Measurements from ENCODE around the gene SLC26A11.
"Not testable (repeated sequence)": the region's sequence is repeated elsewhere in the genome, so short reads cannot be mapped to it uniquely, and the experiment has no call there.

Gene SLC26A11

DNA sequence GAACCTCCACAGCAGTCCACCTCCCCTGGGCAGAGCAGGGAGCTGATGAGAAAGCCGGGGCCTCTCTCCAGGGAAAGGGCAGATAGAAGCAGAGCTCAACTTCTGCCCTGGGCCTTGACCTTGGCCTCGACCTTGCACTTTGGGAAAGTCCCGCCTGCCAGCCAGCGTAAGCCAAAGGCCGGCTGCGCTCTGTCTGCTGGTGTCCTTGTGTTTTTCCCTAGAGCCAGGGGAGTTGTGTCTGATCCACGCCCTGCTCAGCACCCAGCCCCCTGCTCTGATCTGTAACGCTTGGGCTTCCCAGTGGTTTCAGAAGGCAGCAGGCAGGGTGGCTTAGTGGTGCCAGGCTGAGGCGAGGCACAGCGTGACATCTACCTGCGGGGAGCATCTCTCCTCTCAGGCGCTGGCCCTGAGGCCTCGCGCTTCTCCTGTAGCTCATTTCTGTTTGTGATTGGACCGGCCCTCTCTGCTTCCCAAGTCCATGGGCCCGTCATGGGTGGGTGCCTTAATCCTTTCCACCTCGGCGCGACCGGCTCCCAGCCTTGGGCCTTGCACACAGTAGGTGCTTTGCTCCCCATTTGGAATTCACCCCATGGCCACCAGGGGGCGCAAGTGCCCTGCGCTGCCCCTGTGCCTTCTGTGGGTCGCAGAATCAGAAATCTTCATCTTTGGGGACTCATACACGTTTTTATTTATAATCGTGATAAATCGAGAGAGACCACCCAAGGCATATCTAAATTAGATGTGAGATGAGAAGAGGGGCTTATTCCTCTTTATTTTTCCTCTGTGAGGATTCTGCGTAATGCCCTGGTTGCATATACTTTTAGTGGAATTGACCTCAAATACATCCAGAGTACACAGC is 24.3 kb upstream of the SLC26A11 start:
- no peak for DNase-seq (ENCODE audit: low spot score)

DNA sequence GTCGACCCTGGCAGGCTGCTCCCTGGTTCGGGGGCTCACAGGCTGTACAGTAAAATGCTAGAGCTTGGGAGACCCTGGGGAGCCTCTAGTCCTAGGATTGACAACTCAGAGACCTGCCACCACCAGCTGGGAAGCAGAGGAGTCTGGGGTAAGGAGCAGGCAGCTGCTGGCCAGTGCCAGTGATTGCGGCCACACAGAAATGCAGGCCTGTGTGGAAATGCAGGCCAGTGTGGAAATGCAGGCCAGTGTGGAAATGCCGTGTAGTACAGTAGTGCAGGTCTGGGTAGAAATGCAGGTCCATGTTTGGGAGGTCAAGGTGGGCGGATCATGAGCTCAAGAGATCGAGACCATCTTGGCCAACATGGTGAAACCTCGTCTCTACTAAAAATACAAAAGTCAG is 23.6 kb upstream of the SLC26A11 start:
- no peak for DNase-seq (ENCODE audit: low spot score)

- no peak for DNase-seq (ENCODE audit: low spot score)
Measured at GRCh38 chr17:80198144-80198661, 22.0 kb upstream of the SLC26A11 start.

- not testable (repeated sequence) for DNase-seq (ENCODE audit: low spot score)
Measured at GRCh38 chr17:80199295-80199694, 20.9 kb upstream of the SLC26A11 start.

- no peak for DNase-seq (ENCODE audit: low spot score)
Measured at GRCh38 chr17:80201446-80201845, 18.8 kb upstream of the SLC26A11 start.

GRCh38 chr17:80202197-80202596 is 18.0 kb upstream of the SLC26A11 start:
- DNase-seq (ENCODE audit: low spot score): no peak

DNA sequence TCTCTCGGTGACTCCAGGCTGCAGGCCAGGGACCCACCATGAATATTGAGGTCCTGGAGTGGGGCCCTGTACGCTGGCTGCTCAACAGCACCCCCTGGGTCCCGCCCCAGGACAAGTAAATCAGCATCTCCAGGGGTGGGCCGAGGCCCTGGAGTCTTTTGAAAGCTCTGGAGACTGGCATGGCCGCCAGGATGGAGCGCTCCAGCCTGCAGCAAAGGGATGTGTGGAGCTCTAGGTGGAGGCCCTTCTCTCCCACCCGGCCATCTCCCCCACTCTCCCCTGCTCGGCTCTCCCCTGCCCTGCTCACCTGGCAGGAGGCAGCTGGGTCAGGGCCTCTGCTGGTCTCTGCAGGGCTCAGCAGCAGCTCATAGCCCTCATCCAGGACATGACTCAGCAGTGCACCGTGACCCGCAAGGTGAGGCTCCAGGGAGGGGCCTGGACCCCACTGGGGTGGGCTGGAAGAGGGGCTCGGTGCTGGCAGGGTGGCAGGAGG is 16.7 kb upstream of the SLC26A11 start:
- DNase-seq (ENCODE audit: low spot score): no peak

- DNase-seq (ENCODE audit: low spot score): no peak
Measured at GRCh38 chr17:80204626-80205468, 15.4 kb upstream of the SLC26A11 start.

- no peak for DNase-seq (ENCODE audit: low spot score)
Measured at GRCh38 chr17:80205811-80206210, 14.4 kb upstream of the SLC26A11 start.

DNA sequence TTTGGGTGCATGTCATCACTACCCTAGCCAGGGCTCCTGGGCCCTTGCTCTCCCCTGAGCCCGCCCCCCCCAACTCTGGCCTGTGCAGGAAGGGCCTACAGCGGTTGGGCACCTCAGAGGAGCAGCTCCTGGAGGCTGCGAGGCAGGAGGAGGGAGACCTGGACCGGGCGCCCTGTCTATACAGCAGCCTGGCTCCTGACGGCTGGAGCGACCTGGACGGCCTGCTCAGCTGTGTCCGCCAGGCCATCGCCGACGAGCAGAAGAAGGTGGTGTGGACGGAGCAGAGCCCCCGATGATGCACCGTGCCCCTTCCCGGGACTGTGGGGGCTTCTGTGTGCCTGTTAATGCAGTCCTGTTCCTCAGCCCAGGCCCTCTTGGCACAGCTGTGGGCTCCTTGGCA is 12.2 kb upstream of the SLC26A11 start:
- no peak for DNase-seq (ENCODE audit: low spot score)

DNA sequence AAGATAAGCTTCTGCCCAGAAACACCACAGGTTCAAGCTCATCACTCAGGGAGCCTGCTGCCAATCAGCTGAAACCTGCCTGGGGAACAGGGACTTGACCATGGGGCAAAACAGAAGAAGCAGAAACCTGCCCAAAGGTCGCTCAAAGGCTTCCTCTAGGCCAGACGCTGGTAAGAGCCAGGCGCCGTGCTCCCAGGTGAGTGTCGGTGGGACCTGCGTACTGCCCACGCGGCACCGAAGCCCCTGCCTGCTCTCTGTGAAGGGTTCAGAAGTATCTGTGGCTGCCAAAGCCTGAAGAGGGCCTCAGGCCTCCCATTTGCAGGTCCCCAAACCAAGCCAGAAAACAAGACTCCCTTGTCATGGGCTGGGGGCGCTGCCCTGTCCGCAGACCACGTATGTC is 10.5 kb upstream of the SLC26A11 start:
- no peak for DNase-seq (ENCODE audit: low spot score)

- no peak for DNase-seq (ENCODE audit: low spot score)
Measured at GRCh38 chr17:80210348-80211108, 9.7 kb upstream of the SLC26A11 start.

DNA sequence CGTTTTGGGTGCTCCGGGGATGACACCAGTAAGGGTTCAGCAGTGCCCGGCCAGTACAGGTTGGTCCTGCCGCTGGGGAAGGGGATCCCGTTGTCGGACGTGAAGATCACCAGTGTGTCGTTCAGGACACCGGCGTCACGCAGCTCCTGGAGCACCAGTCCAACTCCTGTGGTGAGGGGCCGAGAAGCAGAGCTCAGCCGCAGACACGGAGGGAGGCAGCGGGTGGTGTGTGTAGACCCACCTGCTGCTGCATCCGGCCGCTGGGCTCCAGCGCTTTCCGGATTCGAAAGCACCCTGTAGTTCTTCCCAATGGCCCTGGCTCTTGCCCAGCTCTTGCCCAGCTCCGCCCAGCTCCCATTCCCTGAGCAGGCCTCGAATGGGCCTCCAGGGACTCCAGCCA is 8.1 kb upstream of the SLC26A11 start:
- no peak for DNase-seq (ENCODE audit: low spot score)

GRCh38 chr17:80212511-80212910 is 7.7 kb upstream of the SLC26A11 start:
- no peak for DNase-seq (ENCODE audit: low spot score)

DNA sequence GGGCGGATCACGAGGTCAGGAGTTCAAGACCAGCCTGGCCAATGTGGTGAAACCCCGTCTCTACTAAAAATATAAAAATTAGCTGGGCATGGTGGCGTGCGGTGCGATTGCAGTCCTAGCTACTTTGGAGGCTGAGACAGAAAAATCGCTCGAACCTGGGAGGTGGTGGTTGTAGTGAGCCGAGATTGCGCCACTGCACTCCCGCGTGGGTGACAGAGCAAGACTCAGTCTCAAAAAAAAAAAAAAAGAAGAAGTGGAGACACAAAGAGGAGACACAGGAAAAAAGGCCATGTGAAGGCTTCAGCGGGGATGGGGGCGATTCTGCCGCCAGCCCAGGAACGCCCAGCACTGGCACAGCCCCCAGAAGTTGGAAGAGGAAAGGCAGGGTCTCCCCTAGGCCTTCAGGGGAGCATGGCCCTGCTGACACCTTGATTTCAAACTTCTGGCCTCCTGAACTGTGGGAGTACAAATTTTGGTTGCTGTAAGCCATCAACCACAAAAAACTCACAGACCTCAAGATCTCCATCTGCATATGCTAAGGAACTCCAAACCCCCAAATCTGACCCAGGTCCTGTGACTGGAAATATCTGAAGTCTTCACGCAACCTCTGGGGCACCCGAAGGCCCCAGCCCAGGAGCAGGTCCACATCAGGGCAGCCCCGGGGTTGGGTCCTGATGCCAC is 7.1 kb upstream of the SLC26A11 start:
- DNase-seq (ENCODE audit: low spot score): no peak

- DNase-seq (ENCODE audit: low spot score): no peak
Measured at GRCh38 chr17:80213643-80213975, 6.6 kb upstream of the SLC26A11 start.

- DNase-seq (ENCODE audit: low spot score): no peak
Measured at GRCh38 chr17:80214012-80214877, 6.0 kb upstream of the SLC26A11 start.

GRCh38 chr17:80214878-80215210 is 5.4 kb upstream of the SLC26A11 start:
- no peak for DNase-seq (ENCODE audit: low spot score)

- DNase-seq (ENCODE audit: low spot score): no peak
Measured at GRCh38 chr17:80216473-80217456, 3.5 kb upstream of the SLC26A11 start.
